HG03378 (cell line): ENCODE measurements around the gene TBC1D25.
A peak's percentile ranks its signal among the peaks of the same experiment; 100 is the strongest.

Experiments
- ATAC-seq: cut with Tn5 transposase; IDR thresholded peaks from one replicate; pipeline ENCODE4 v1.9.1; 2021; ENCODE audit warnings: mild to moderate bottlenecking, moderate library complexity; ENCODE audit not compliant: unreplicated experiment

The TBC1D25 gene, protein sequence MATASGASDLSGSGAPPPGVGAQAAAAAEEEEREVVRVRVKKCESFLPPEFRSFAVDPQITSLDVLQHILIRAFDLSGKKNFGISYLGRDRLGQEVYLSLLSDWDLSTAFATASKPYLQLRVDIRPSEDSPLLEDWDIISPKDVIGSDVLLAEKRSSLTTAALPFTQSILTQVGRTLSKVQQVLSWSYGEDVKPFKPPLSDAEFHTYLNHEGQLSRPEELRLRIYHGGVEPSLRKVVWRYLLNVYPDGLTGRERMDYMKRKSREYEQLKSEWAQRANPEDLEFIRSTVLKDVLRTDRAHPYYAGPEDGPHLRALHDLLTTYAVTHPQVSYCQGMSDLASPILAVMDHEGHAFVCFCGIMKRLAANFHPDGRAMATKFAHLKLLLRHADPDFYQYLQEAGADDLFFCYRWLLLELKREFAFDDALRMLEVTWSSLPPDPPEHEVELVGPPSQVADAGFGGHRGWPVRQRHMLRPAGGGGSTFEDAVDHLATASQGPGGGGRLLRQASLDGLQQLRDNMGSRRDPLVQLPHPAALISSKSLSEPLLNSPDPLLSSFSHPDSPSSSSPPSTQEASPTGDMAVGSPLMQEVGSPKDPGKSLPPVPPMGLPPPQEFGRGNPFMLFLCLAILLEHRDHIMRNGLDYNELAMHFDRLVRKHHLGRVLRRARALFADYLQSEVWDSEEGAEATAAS

DNA sequence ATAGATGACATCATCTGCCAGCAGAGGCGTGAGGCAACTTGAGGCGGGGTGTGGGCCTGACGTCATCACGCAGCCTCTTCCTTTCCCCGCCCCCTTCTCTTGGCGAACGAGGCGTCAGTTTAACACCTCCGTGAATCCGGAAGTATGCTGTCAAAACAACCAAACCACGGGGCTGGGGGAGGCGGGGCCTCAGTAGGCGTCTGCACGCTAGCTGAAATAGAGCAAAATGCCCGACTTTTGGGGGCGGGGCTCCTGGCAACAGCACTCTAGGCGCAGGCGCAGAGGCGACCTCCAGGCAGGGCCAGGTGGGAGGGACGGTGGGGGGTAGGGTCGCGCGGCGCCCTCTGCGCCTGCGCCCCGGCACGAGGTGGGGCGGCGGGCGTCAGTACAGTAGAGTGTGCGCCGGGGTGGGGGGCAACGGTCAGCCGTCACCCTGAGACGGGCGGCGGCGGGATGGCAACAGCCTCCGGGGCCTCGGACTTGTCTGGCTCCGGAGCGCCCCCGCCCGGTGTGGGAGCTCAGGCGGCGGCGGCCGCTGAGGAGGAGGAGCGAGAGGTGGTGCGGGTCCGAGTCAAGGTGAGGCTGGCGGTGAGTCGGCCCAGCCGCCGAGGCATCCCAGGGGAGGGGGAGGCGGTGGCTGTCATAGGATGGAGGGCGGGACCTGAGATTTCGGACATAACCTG lies at the start of gene TBC1D25:
TBC1D25 (plus strand) TSS at position 370 of the 683 bp plus-strand sequence; CDS start at position 454, 84 bp downstream.
- peak; percentile 69 for ATAC-seq

DNA sequence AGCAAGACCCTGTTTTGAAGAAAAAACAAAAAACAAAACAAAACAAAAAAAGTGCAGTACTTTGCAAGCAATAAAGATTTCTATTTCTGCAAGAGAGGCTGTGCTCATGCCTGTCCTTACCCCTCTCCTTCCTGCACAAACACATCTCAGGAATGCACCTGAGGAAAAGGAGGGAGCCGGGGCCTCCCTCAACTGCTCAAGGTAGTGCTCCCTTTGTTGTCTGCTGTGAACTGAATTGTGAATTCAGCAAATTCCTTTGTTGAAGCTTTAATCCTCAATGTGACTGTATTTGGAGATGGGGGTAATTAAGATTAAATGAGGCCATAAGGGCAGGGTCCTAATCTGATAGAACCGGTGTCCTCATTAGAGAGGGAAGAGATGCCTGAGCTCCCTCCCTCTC lies 49.6 kb upstream of the TBC1D25 start:
- ATAC-seq = no peak

DNA sequence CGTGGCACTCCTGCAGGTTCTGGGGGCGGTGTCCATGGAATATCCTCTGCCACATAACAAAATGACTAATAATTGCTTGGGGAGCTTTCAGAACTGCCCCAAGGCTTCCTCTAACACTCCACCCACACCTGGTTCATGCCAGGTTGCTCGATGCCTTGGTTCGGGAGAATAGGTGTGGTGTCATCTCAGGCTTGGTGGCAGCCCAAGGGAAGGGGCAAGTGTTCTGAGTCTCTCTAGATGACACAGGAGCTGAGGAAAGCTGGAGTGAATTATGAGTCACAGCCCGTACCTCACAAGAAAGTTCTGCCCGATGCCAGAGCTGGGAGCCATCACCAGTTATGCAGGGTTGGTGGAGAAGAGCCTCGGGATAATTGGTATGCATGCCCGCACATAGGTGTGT lies 48.9 kb upstream of the TBC1D25 start:
- ATAC-seq = no peak

DNA sequence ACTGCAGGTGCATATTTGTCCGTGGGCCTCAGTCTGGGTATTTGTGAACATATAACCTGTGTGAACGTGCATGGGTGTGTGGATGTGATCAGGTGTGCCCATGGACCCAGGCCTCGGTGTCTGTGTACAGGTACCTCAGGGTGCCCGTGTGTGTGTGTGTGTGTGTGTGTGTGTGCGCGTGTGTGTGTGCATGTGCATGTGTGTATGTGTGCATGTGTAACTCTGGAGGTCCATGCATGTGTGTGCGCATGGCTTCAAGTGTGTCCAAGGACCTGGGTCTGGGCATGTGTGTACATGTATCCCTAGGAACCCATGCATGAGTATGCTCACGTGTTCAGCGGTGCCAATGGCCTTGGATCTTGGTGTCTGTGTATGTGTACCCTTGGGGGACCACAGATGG lies 47.7 kb upstream of the TBC1D25 start:
- ATAC-seq = no peak

DNA sequence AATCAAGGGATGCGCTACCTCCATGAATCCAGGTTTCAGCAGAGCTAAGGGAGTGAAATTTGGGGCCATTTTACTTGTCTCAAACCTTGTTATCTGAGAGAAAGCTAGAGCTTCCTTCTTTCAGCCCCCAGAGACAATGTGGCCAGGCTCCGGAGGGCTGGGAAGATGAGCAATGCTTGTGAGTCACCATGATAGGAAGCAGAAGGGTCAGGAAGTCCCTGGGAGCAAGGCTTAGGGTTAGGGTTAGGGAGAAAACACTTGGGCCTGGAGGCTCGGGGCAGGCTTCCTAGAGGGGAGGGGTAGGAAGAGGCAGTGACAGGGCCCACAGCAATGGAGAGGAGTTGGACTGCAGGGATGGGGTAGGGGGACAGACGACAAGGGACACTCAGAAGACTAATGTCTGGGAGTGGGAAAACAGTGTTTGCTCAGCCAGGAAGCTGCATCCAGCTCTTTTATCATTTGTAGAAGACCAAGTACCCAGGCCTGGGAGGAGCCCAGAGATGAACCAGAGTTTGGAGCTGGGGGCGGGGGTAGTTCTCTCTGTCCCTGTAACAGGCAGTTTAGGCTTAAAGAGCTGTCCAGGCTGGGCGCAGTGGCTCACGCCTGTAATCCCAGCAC lies 47.1 kb upstream of the TBC1D25 start:
- ATAC-seq = no peak

GRCh38 chrX:48493890-48494364 lies 45.6 kb upstream of the TBC1D25 start:
- no peak for ATAC-seq

GRCh38 chrX:48496660-48497059 lies 42.9 kb upstream of the TBC1D25 start:
- ATAC-seq = no peak

DNA sequence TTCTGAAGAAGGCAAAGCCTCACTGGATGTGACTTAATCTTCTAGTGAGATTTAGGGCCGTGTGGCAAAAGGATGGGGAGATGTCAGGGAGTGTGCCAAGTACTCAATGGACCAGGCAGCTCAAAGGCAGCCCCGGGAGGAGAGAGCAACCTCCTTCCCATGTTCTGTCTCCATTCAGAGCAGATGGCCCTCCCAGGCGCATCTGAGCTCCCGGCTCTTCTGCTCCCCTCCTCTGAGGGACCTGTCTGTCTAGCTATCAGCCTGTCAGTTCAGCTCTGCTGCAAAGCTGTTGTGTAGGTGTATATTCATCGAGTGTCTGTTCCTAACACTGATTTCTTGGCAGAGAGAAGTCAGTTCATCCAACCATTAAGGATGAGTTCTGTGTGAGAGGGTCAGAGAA lies 41.6 kb upstream of the TBC1D25 start:
- ATAC-seq = no peak

- no peak for ATAC-seq
Measured at GRCh38 chrX:48498374-48498809, 41.1 kb upstream of the TBC1D25 start.

DNA sequence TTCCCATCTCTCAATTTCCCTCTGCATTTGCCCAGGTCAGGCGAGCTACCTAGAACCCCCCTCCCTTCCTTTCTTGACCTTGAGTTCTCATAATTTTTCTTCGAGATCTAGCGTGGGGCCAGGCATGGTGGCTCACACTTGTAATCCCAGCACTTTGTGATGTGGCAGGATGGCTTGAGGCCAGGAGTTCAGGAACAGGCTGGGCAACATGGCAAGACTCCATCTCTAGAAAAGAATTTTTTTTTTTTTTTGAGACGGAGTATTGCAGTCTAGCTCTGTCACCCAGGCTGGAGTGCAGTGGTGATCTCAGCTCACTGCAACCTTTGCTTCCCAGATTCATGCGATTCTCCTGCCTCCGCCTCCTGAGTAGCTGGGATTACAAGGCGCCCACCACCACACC lies 35.3 kb upstream of the TBC1D25 start:
- ATAC-seq = no peak

DNA sequence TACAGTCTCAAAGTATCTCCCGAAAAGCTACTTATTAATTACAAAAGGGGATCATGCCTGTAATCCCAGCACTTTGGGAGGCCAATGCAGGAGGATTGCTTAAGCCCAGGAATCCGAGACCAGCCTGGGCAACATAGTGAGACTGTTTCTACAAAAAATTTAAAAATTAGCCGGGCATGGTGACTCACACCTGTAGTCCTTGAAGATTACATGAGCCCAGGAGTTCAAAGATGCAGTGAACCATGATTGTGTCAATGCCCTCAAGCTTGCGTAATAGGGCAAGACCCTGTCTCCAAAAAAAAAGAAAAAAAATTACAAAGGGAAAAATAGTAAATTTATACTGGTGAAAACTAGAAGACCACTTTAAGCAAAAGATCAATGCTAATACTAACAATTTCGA lies 34.0 kb upstream of the TBC1D25 start:
- no peak for ATAC-seq

GRCh38 chrX:48507246-48507645 lies 32.3 kb upstream of the TBC1D25 start:
- no peak for ATAC-seq

DNA sequence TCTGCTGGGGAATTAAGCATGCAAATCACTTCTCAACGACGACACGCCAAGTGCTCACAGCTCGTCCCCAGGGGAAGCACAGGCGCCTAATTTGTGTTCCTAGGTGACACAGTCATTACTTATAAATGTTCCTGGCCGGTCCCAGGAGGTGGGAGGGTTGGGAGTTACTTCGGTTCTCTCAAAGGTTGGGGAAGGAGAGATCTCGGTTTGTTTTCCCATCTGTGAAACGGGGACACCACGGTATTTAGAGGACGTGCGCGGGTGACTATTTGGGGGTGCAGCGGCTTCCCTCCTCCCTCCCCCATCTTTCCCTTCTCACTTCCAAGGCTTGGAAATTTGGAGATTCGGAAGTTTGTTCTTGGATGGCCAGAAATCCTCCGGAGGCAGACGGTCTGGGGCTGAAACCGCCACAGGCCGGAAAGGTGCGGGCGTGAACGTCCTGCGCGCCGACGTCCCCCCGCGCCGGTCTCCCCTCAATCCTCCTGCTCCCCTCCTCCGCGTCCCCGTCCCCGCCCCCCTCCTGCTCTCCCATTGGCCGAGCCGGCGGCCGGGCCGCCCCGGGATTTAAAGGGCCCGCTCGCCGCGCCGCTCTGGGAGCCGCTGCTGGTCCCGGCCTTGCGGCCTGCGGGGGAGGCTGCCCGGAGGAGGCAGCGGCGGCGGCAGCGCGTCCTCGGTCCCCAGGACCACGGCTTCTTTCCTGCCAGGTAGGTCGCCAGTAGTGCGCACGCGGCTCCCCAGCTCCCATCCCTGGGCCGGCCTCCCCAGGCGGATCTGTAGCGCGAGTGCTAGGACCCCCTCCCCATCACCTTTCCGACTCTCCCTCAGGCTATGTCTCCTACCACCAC lies 30.9 kb upstream of the TBC1D25 start, which contains the start of gene PORCN:
PORCN (plus strand) TSS at position 593 of the 845 bp plus-strand sequence. CDS start 829 bp downstream, outside the sequence.
- ATAC-seq = no peak

DNA sequence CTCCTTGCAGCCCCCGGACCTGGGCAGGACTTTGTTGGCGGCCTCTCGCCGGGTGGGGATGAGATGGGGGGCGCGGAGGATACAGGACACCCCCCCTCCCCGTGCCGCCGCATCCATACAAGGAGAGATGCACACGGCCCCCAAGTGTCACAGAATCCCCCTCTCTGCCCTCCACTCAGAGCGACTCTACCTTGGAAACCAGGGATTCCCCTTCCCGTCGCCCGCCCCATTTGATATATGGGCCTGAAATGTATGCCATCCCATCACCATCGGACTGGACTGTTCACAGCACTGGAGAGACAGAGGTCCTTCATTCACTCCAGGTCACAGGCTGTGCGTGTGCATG lies 30.3 kb upstream of the TBC1D25 start:
- no peak for ATAC-seq

DNA sequence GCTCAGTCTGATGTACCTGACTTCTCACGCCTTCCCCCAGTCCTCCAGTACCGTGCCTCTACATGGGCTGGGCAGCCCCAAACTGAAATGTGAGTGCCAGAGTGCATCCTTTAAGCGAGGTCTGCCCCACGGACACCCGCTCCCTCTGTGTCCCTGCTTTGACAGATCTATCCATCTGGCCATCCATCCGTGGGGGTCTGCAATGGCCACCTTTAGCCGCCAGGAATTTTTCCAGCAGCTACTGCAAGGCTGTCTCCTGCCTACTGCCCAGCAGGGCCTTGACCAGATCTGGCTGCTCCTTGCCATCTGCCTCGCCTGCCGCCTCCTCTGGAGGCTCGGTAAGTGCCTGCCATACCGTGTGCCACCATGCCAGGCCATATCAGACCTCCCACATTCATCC lies 29.9 kb upstream of the TBC1D25 start:
- ATAC-seq = no peak

- no peak for ATAC-seq
Measured at GRCh38 chrX:48511560-48511959, 28.0 kb upstream of the TBC1D25 start.

DNA sequence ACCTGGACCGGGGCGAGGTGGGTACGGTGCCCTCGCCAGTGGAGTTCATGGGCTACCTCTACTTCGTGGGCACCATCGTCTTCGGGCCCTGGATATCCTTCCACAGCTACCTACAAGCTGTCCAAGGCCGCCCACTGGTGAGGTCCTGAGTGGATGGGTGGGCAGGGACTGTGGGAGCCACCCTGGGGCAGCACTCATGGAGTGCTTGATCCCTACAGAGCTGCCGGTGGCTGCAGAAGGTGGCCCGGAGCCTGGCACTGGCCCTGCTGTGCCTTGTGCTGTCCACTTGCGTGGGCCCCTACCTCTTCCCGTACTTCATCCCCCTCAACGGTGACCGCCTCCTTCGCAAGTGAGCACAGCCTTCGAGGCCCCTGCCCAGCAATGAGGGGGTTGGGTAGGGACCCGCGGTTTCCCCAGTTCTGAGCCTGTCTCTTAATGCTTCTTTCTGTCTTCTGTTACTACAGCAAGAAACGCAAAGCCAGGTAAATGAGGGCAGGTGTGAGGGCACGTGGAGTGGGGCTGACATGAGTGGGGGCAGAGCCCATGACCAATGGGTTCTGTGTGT lies 27.1 kb upstream of the TBC1D25 start:
- no peak for ATAC-seq

DNA sequence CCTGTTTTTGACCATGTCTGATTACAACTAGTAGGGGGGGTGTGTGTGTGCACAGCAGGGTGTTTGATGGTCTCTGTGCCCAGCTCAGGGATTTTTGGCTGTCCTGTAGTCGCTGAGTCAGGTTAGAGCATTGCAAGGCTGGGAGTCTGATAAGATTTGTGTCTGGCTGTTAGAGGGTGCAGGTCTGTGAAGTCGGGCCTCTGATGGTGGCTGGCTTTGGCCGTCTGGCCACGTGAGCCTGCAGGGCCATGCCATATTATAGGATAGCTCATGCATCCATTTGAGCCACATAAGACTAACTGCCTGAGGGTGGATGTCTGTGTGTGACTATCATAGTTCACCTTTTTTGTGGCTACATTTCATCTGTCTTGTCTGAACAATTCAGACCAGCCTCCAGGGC lies 25.8 kb upstream of the TBC1D25 start:
- no peak for ATAC-seq

- no peak for ATAC-seq
Measured at GRCh38 chrX:48514126-48514806, 25.2 kb upstream of the TBC1D25 start.
